SK-N-SH (cell line): Measurements from ENCODE around the gene PMM2. TPM values are rescaled to one million over a fixed set of nuclear protein-coding genes. Genes with fewer than 3 reads are reported as not detected.

Experiments used
- CTCF ChIA-PET: fragments of 300-600, 350-600 bp; formaldehyde crosslinking; extraction: SDS; loops from one replicate; lab custom pipeline; 2021; lab: Yijun Ruan, JAX
- POLR2A ChIA-PET: fragments of 350-600 bp; sonication (Branson Sonifier 250); formaldehyde crosslinking; extraction: SDS; loops from one replicate; lab custom pipeline; 2020; ENCODE audit warnings: antibody characterized with exemption, inconsistent platforms; lab: Yijun Ruan, JAX
- DNase-seq: peaks from one replicate; pipeline ENCODE4 v3.0.0; 2012
- H2AFZ ChIP-seq: fragments of 200-600 bp; sonication (generic); 2 replicates; pipeline ENCODE4 v1.8.1; 2016; ENCODE audit warnings: antibody characterized with exemption, mild to moderate bottlenecking, low read depth
- H3F3A ChIP-seq: fragments of 200-600 bp; sonication (generic); replicated peaks from 2 replicates; pipeline ENCODE3; 2016; ENCODE audit warnings: antibody characterized with exemption, mild to moderate bottlenecking; ENCODE audit not compliant: insufficient read depth
- H3K27ac ChIP-seq, 2 experiments: fragments of 200-500 bp in 1 of 2; fragments of 200-600 bp in 1 of 2; sonication (Bioruptor generic) in 1 of 2; sonication (generic), shearing (Covaris generic) in 1 of 2; 2 replicates each; pipeline versions ENCODE4 v1.5.1 to v1.6.1; 2014 to 2016; ENCODE audit warnings: low read depth in 2 of 2, inconsistent platforms in 1 of 2, low read length in 1 of 2, mild to moderate bottlenecking in 1 of 2, mixed read lengths in 1 of 2
- H3K27me3 ChIP-seq: fragments of 200-600 bp; sonication (generic), shearing (Covaris generic); 2 replicates; pipeline ENCODE4 v1.6.1; 2016; ENCODE audit warnings: mixed run types; ENCODE audit not compliant: insufficient read depth
- H3K36me3 ChIP-seq, 2 experiments: fragments of 200-500 bp in 1 of 2; fragments of 200-600 bp in 1 of 2; sonication (Bioruptor generic) in 1 of 2; sonication (generic) in 1 of 2; replicated peaks in 1 of 2; 2 replicates each; pipeline versions ENCODE3 to v1.5.1; 2014 to 2016; ENCODE audit warnings: low read length in 1 of 2, mild to moderate bottlenecking in 1 of 2; ENCODE audit not compliant: insufficient read depth in 2 of 2, control insufficient read depth in 1 of 2
- H3K4me1 ChIP-seq, 2 experiments: fragments of 200-500 bp in 1 of 2; fragments of 200-600 bp in 1 of 2; sonication (Bioruptor generic) in 1 of 2; sonication (generic), shearing (Covaris generic) in 1 of 2; 2 replicates each; pipeline versions ENCODE4 v1.5.1 to v1.6.1; 2014 to 2016; ENCODE audit warnings: low read depth in 1 of 2, low read length in 1 of 2, mixed run types in 1 of 2; ENCODE audit not compliant: insufficient read depth in 2 of 2, control insufficient read depth in 1 of 2
- H3K4me2 ChIP-seq: fragments of 200-600 bp; sonication (generic), shearing (Covaris generic); 2 replicates; pipeline ENCODE4 v1.6.1; 2017; ENCODE audit warnings: mixed run types
- H3K4me3 ChIP-seq, 2 experiments: fragments of 200-500 bp in 1 of 2; fragments of 200-600 bp in 1 of 2; sonication (Bioruptor generic) in 1 of 2; sonication (generic), shearing (Covaris generic) in 1 of 2; 2 replicates each; pipeline versions ENCODE4 v1.5.1 to v1.8.1; 2014 to 2016; ENCODE audit warnings: low read depth in 2 of 2, inconsistent platforms in 1 of 2, low read length in 1 of 2, mild to moderate bottlenecking in 1 of 2, mixed read lengths in 1 of 2, moderate library complexity in 1 of 2
- H3K79me2 ChIP-seq: fragments of 200-600 bp; sonication (generic); 2 replicates; pipeline ENCODE4 v1.8.1; 2017; ENCODE audit warnings: mild to moderate bottlenecking; ENCODE audit not compliant: insufficient read depth
- H3K9ac ChIP-seq: fragments of 200-600 bp; sonication (generic); 2 replicates; pipeline ENCODE4 v1.6.1; 2017; ENCODE audit warnings: mixed run types
- H3K9me2 ChIP-seq: fragments of 200-600 bp; sonication (generic); 2 replicates; pipeline ENCODE4 v1.6.1; 2017; ENCODE audit warnings: mixed run types
- H3K9me3 ChIP-seq: fragments of 200-600 bp; sonication (generic); 2 replicates; pipeline ENCODE4 v1.6.1; 2017; ENCODE audit warnings: mixed run types, mild to moderate bottlenecking, moderate library complexity
- H4K20me1 ChIP-seq: fragments of 200-600 bp; sonication (generic); 2 replicates; pipeline ENCODE4 v1.6.1; 2017; ENCODE audit warnings: mild to moderate bottlenecking, mixed run types; ENCODE audit not compliant: insufficient read depth
- CHD2 ChIP-seq: fragments of 150-350 bp; IDR thresholded peaks from 2 replicates; pipeline ENCODE4 v1.6.1; 2018; ENCODE audit warnings: low read length; ENCODE audit not compliant: partially characterized antibody
- EP300 ChIP-seq, 2 experiments: IDR thresholded peaks; 2 replicates each; pipeline versions ENCODE4 v1.4.0 to v1.6.1; 2012; ENCODE audit warnings: borderline replicate concordance in 1 of 2, low read depth in 1 of 2, low read length in 1 of 2
- EZH2phosphoT487 ChIP-seq: fragments of 200-600 bp; sonication (generic); IDR thresholded peaks from 2 replicates; pipeline ENCODE4 v1.6.1; 2017; ENCODE audit warnings: low read depth, mixed run types, mild to moderate bottlenecking, antibody characterized with exemption, moderate library complexity, borderline replicate concordance
- FOSL2 ChIP-seq: IDR thresholded peaks from 2 replicates; pipeline ENCODE4 v1.4.0; 2012; ENCODE audit warnings: low read depth, mild to moderate bottlenecking, moderate library complexity, borderline replicate concordance
- FOXJ3 ChIP-seq: sonication (generic); formaldehyde crosslinking; IDR thresholded peaks from 2 replicates; pipeline ENCODE4 v1.5.1; 2020; ENCODE audit warnings: mild to moderate bottlenecking, missing genetic modification reagents
- FOXM1 ChIP-seq: IDR thresholded peaks from 2 replicates; pipeline ENCODE4 v1.4.0; 2012; ENCODE audit warnings: low read depth, mild to moderate bottlenecking
- GABPA ChIP-seq: IDR thresholded peaks from 2 replicates; pipeline ENCODE4 v1.4.0; 2012; ENCODE audit warnings: low read depth, mild to moderate bottlenecking
- GATA2 ChIP-seq: sonication (generic); formaldehyde crosslinking; IDR thresholded peaks from 2 replicates; pipeline ENCODE4 v1.5.0; 2020; ENCODE audit warnings: mild to moderate bottlenecking, missing genetic modification reagents
- JUND ChIP-seq: IDR thresholded peaks from 2 replicates; pipeline ENCODE4 v1.4.0; 2012
- MEF2A ChIP-seq: IDR thresholded peaks from 2 replicates; pipeline ENCODE4 v1.4.0; 2012; ENCODE audit warnings: low read depth, borderline replicate concordance
- MXI1 ChIP-seq: IDR thresholded peaks from 2 replicates; pipeline ENCODE4 v1.6.1; 2012; ENCODE audit warnings: mild to moderate bottlenecking, low read depth, low read length, improper control_type of control experiment
- NFIC ChIP-seq: IDR thresholded peaks from 2 replicates; pipeline ENCODE4 v1.4.0; 2012; ENCODE audit warnings: borderline replicate concordance
- NRF1 ChIP-seq: IDR thresholded peaks from 2 replicates; pipeline ENCODE4 v1.6.1; 2012; ENCODE audit warnings: low read depth, mild to moderate bottlenecking, low read length
- RFX5 ChIP-seq: IDR thresholded peaks from 2 replicates; pipeline ENCODE4 v1.6.1; 2012; ENCODE audit warnings: mild to moderate bottlenecking, improper control_type of control experiment, low read length
- SMC3 ChIP-seq: IDR thresholded peaks from 2 replicates; pipeline ENCODE4 v1.6.1; 2012; ENCODE audit warnings: low read depth, low read length, improper control_type of control experiment
- TEAD4 ChIP-seq: IDR thresholded peaks from 2 replicates; pipeline ENCODE4 v1.4.0; 2012; ENCODE audit warnings: mild to moderate bottlenecking, borderline replicate concordance; ENCODE audit not compliant: insufficient read depth
- YY1 ChIP-seq: IDR thresholded peaks from 2 replicates; pipeline ENCODE4 v1.4.0; 2012; ENCODE audit warnings: low read depth, mild to moderate bottlenecking
- WGBS: methylation state at CpG from one replicate; pipeline ENCODE4 v1.1.6; 2017; ENCODE audit warnings: low lambda C conversion rate; 5-methylcytosine and 5-hydroxymethylcytosine counted together
- polyA plus RNA-seq, 3 experiments: library from polyadenylated mRNA; depleted of rRNA; stranded (reverse); fragments of >200 nt; gene quantifications; 2 replicates each; pipeline ENCODE4 v1.2.3, GENCODE V29; 2012
- TF ChIP-seq, protein P1 (sequence below): fragments of 150-350 bp; IDR thresholded peaks from 2 replicates; pipeline ENCODE4 v1.6.1; 2016; ENCODE audit warnings: mild to moderate bottlenecking, low read depth, low read length
- TF ChIP-seq, protein P2 (sequence below): IDR thresholded peaks from 2 replicates; pipeline ENCODE4 v1.4.0; 2012; ENCODE audit warnings: low read depth, borderline replicate concordance
- TF ChIP-seq, protein P3 (sequence below): IDR thresholded peaks from 2 replicates; pipeline ENCODE4 v1.4.0; 2012; ENCODE audit warnings: low read depth
- TF ChIP-seq, protein P4 (sequence below): IDR thresholded peaks from 2 replicates; pipeline ENCODE4; 2012

The PMM2 gene
- polyA plus RNA-seq, 1 of the 3 experiments (the other 2 are of a cell fraction), result 24.3 TPM

DNA sequence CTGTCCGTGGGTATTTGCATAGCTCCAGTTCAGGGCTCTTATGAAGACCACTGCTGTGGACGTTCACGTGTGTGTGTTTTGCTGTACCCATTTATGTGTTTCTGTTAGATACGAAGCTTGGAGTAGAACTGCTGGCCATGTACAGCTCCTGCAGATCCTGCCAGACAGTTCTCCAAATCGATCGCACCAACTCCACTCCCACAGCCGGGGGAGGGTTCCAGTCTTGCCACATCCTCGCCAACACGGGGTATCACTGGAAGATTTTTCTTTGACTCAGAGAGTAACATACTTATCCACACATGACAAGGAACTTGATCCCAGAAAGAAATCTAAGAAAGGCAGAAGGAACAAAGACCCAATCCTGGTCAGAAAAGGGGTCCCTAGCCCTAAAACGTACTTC lies 37.6 kb upstream of the PMM2 start:
- Histone ChIP-seq H3K9me3 (no peaks in the 10 kb centered on the region), H3K27me3 (no peaks in the 10 kb centered on the region), H3K4me2 (no peak overlapping the region), H3K4me1 (no peaks in the 10 kb centered on the region), H3K9ac (no peak overlapping the region), H3K9me2 (no peaks in the 10 kb centered on the region), H3K79me2 (no peaks in the 10 kb centered on the region), H2AFZ (no peak overlapping the region), H3K36me3 (no peaks in the 10 kb centered on the region), H3K27ac (no peak overlapping the region), H4K20me1 (no peaks in the 10 kb centered on the region), H3K4me3 (no peak overlapping the region), H3F3A (no peaks in the 10 kb centered on the region)
- DNase-seq, result no peak
- WGBS, result 75% methylated on average over 10 of the region's 10 CpGs
- TF ChIP-seq GATA2 (CRISPR knock-in tag) (no peak), NFIC (no peak), RFX5 (no peak), EP300 (IDR thresholded peaks at IDR 0.05; ENCODE audit: borderline replicate concordance in 1 of 2, low read depth in 1 of 2, low read length in 1 of 2) (no peak), CHD2 (no peak), FOSL2 (no peak), MEF2A (no peak), SMC3 (no peak), FOXJ3 (CRISPR knock-in tag) (no peak), NRF1 (no peak), GABPA (no peak), FOXM1 (no peak), JUND (no peak), EZH2phosphoT487 (no peak)
- TF ChIP-seq, protein P1, sequence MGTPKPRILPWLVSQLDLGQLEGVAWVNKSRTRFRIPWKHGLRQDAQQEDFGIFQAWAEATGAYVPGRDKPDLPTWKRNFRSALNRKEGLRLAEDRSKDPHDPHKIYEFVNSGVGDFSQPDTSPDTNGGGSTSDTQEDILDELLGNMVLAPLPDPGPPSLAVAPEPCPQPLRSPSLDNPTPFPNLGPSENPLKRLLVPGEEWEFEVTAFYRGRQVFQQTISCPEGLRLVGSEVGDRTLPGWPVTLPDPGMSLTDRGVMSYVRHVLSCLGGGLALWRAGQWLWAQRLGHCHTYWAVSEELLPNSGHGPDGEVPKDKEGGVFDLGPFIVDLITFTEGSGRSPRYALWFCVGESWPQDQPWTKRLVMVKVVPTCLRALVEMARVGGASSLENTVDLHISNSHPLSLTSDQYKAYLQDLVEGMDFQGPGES, result no peak
- TF ChIP-seq, protein P2, sequence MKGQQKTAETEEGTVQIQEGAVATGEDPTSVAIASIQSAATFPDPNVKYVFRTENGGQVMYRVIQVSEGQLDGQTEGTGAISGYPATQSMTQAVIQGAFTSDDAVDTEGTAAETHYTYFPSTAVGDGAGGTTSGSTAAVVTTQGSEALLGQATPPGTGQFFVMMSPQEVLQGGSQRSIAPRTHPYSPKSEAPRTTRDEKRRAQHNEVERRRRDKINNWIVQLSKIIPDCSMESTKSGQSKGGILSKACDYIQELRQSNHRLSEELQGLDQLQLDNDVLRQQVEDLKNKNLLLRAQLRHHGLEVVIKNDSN, result no peak
- TF ChIP-seq, protein P3, sequence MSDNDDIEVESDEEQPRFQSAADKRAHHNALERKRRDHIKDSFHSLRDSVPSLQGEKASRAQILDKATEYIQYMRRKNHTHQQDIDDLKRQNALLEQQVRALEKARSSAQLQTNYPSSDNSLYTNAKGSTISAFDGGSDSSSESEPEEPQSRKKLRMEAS, result no peak
- ChIA-PET CTCF (no interaction called here), POLR2A (no interaction called here)

DNA sequence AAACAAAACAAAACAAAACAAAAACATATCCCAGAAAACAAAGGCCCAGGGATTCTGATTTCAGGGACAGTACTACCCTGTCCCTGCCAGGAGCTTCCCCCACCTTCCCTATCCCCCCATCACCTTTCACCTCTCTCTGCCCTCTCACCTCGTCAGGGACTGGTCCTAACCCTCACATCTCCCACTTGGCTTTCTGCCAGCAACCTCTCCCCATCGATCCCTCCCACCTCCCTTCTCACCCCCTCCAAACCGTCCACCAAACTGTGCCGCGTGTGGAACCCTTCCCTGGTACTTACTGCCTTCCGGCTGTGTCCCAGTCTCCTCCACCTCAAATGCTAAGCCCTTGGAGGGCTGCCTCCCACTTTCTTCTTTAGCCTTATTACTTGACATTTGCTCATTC lies 36.6 kb upstream of the PMM2 start:
- TF ChIP-seq NFIC (no peak), FOXM1 (no peak), YY1 (no peak), MXI1 (no peak), SMC3 (no peak), TEAD4 (no peak)
- TF ChIP-seq, protein P4, sequence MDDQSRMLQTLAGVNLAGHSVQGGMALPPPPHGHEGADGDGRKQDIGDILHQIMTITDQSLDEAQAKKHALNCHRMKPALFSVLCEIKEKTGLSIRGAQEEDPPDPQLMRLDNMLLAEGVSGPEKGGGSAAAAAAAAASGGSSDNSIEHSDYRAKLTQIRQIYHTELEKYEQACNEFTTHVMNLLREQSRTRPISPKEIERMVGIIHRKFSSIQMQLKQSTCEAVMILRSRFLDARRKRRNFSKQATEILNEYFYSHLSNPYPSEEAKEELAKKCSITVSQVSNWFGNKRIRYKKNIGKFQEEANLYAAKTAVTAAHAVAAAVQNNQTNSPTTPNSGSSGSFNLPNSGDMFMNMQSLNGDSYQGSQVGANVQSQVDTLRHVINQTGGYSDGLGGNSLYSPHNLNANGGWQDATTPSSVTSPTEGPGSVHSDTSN, result no peak
- TF ChIP-seq, all 33 proteins: peak for 0
- Histone ChIP-seq H3K27ac (no peak overlapping the region), H3K79me2 (no peaks in the 10 kb centered on the region), H3K4me3 (no peak overlapping the region), H3K4me1 (peaks cover 0 to 2% of the 10 kb centered on the region in 2 experiments; a peak in 1 of 4 replicates), H3K9ac (no peak overlapping the region), H3K36me3 (no peaks in the 10 kb centered on the region), H3K9me2 (no peaks in the 10 kb centered on the region), H3K9me3 (no peaks in the 10 kb centered on the region), H2AFZ (no peak overlapping the region), H3K4me2 (no peak overlapping the region), H3F3A (no peaks in the 10 kb centered on the region), H3K27me3 (no peaks in the 10 kb centered on the region), H4K20me1 (no peaks in the 10 kb centered on the region)
- 70% methylated on average over 6 of the region's 6 CpGs for WGBS
- no peak for DNase-seq
- ChIA-PET CTCF (interaction anchor here (0.5 kb wide), 1 partner anchor 31 kb away, joined by 3 read pairs; no protein-coding TSS in a partner anchor), POLR2A (no interaction called here)
